GM21717 (cell line): ENCODE data around the gene KAZALD1.

Experiments
- ATAC-seq: cut with Tn5 transposase; IDR thresholded peaks from one replicate; pipeline ENCODE4 v1.9.1; 2021; ENCODE audit warnings: mild to moderate bottlenecking, moderate library complexity; ENCODE audit not compliant: unreplicated experiment

The KAZALD1 gene

GRCh38 chr10:101061624-101062231 lies at the start of gene KAZALD1:
TSS of gene KAZALD1 (plus strand) at chr10:101061989. CDS start at chr10:101062593, 604 bp downstream.
- no peak for ATAC-seq

- ATAC-seq: peak; percentile 55
Observed at GRCh38 chr10:101012525-101013364, 49.0 kb upstream of the KAZALD1 start.

- ATAC-seq: no peak
Observed at GRCh38 chr10:101013365-101013825, 48.4 kb upstream of the KAZALD1 start.

GRCh38 chr10:101014230-101014884 lies 47.4 kb upstream of the KAZALD1 start:
- peak; percentile 42 for ATAC-seq

- ATAC-seq: no peak
Observed at GRCh38 chr10:101014966-101015581, 46.7 kb upstream of the KAZALD1 start.

GRCh38 chr10:101015582-101015973 lies 46.2 kb upstream of the KAZALD1 start:
- ATAC-seq: no peak

GRCh38 chr10:101016814-101017213 lies 45.0 kb upstream of the KAZALD1 start:
- no peak for ATAC-seq

GRCh38 chr10:101018118-101018599 lies 43.6 kb upstream of the KAZALD1 start:
- no peak for ATAC-seq

GRCh38 chr10:101018600-101019439 lies 43.0 kb upstream of the KAZALD1 start:
- ATAC-seq: no peak

- ATAC-seq: no peak
Observed at GRCh38 chr10:101019440-101019703, 42.4 kb upstream of the KAZALD1 start.

GRCh38 chr10:101020427-101021075 lies 41.2 kb upstream of the KAZALD1 start:
- no peak for ATAC-seq

- no peak for ATAC-seq
Observed at GRCh38 chr10:101021239-101021638, 40.5 kb upstream of the KAZALD1 start.

- ATAC-seq: no peak
Observed at GRCh38 chr10:101021692-101022251, 40.0 kb upstream of the KAZALD1 start.

- ATAC-seq: no peak
Observed at GRCh38 chr10:101022967-101023705, 38.7 kb upstream of the KAZALD1 start.

- no peak for ATAC-seq
Observed at GRCh38 chr10:101027106-101027720, 34.6 kb upstream of the KAZALD1 start.

GRCh38 chr10:101028446-101029337 lies 33.1 kb upstream of the KAZALD1 start:
- no peak for ATAC-seq

- no peak for ATAC-seq
Observed at GRCh38 chr10:101029520-101030295, 32.1 kb upstream of the KAZALD1 start.
